Gastroesophageal sphincter (tissue), 4 donors: Measurements from ENCODE around the gene MAP2K6. TPM values are rescaled to one million over a fixed set of nuclear protein-coding genes. Genes with fewer than 3 reads are reported as not detected.

Source experiments
- ATAC-seq: fragments of 150-250 bp; one replicate; pipeline ENCODE4 v1.9.1; 2016; ENCODE audit warnings: mild to moderate bottlenecking, moderate library complexity
- H3K27ac ChIP-seq, 4 donors: fragments of 200-600 bp; sonication (generic) in 3 of 4; 1 replicate in 3 of 4; 2 replicates in 1 of 4; pipeline ENCODE4 v1.5.1; 2016 to 2019
- H3K27me3 ChIP-seq: fragments of 200-600 bp; sonication (generic); one replicate; pipeline ENCODE4 v1.5.1; 2019
- H3K36me3 ChIP-seq, 2 donors: fragments of 200-600 bp; sonication (generic); one replicate each; pipeline ENCODE4 v1.5.1; 2019; ENCODE audit warnings: control low read depth in 1 of 2
- H3K4me1 ChIP-seq, 3 donors: fragments of 200-600 bp; sonication (generic); 1 replicate in 2 of 3; 2 replicates in 1 of 3; pipeline ENCODE4 v1.5.1; 2016 to 2019; ENCODE audit warnings: control low read depth in 2 of 3
- H3K4me3 ChIP-seq, 2 donors: fragments of 200-600 bp; sonication (generic); one replicate each; pipeline ENCODE4 v1.5.1; 2019; ENCODE audit warnings: mild to moderate bottlenecking in 1 of 2, moderate library complexity in 1 of 2
- H3K9me3 ChIP-seq, 3 donors: fragments of 200-600 bp; sonication (generic); one replicate each; pipeline ENCODE4 v1.5.1; 2017 to 2019; ENCODE audit warnings: control low read depth in 2 of 3
- EP300 ChIP-seq: sonication (generic); formaldehyde crosslinking; IDR thresholded peaks from one replicate; pipeline ENCODE4 v1.6.1; 2017; ENCODE audit warnings: antibody characterized with exemption, mild to moderate bottlenecking
- POLR2A ChIP-seq, 2 donors: fragments of 450-650 bp; IDR thresholded peaks; one replicate each; pipeline ENCODE4 v1.6.1; 2017; ENCODE audit warnings: antibody characterized with exemption in 2 of 2, mild to moderate bottlenecking in 2 of 2, moderate library complexity in 1 of 2
- POLR2AphosphoS5 ChIP-seq: sonication (generic); formaldehyde crosslinking; IDR thresholded peaks from one replicate; pipeline ENCODE4 v1.6.1; 2017; ENCODE audit warnings: antibody characterized with exemption
- WGBS, 2 donors: methylation state at CpG; one replicate each; pipeline ENCODE4 v1.1.5; 2018; ENCODE audit warnings: low coverage in 1 of 2; 5-methylcytosine and 5-hydroxymethylcytosine counted together
- total RNA-seq, 4 donors: library from RNA; depleted of rRNA; stranded (reverse); fragments of >200 nt; gene quantifications; one replicate each; pipeline ENCODE4 v1.1.0, GENCODE V29; 2016
- TF ChIP-seq, protein P1 (sequence below), 4 experiments: fragments of 200-600 bp in 2 of 4; fragments of 450-650 bp in 2 of 4; sonication (generic) in 1 of 4; IDR thresholded peaks; one replicate each; pipeline ENCODE4 v1.5.1; 2017 to 2019; ENCODE audit warnings: antibody characterized with exemption in 4 of 4, mild to moderate bottlenecking in 2 of 4, moderate library complexity in 2 of 4

The MAP2K6 gene
- total RNA-seq, 4 donors from 2014 or later: 0.69 to 8.7 (median 2.4) TPM

DNA sequence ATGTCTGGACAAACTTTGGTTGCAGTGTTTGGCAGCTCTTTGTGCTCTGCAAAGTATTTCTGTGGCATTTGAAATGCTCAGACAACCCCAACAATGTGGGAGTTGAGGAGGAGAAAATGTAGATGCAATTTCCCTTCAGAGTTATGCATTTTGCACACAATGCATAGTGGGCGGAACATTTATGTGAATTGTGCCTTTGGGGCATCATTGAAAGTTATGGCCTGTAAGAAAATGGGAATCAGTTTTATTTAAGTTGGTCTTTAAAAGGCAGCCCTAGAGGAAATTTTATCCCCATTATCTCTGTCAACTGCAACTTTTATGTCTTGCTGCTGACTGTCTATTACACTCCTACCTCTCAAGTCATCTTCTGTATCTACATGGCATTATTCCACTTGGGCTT, 176.2 kb downstream of the MAP2K6 start:
- Histone ChIP-seq H3K9me3 (no peaks in the 10 kb centered on the region), H3K36me3 (no peaks in the 10 kb centered on the region), H3K27me3 (no peaks in the 10 kb centered on the region), H3K27ac (no peak overlapping the region), H3K4me3 (no peak overlapping the region), H3K4me1 (no peaks in the 10 kb centered on the region)
- ATAC-seq: no peak
- 89 to 100% methylated on average over 1 of the region's 1 CpG for WGBS, 2 donors
- TF ChIP-seq EP300: no peak
- TF ChIP-seq, protein P1, sequence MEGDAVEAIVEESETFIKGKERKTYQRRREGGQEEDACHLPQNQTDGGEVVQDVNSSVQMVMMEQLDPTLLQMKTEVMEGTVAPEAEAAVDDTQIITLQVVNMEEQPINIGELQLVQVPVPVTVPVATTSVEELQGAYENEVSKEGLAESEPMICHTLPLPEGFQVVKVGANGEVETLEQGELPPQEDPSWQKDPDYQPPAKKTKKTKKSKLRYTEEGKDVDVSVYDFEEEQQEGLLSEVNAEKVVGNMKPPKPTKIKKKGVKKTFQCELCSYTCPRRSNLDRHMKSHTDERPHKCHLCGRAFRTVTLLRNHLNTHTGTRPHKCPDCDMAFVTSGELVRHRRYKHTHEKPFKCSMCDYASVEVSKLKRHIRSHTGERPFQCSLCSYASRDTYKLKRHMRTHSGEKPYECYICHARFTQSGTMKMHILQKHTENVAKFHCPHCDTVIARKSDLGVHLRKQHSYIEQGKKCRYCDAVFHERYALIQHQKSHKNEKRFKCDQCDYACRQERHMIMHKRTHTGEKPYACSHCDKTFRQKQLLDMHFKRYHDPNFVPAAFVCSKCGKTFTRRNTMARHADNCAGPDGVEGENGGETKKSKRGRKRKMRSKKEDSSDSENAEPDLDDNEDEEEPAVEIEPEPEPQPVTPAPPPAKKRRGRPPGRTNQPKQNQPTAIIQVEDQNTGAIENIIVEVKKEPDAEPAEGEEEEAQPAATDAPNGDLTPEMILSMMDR (IDR thresholded peaks at IDR 0.05): no peak

DNA sequence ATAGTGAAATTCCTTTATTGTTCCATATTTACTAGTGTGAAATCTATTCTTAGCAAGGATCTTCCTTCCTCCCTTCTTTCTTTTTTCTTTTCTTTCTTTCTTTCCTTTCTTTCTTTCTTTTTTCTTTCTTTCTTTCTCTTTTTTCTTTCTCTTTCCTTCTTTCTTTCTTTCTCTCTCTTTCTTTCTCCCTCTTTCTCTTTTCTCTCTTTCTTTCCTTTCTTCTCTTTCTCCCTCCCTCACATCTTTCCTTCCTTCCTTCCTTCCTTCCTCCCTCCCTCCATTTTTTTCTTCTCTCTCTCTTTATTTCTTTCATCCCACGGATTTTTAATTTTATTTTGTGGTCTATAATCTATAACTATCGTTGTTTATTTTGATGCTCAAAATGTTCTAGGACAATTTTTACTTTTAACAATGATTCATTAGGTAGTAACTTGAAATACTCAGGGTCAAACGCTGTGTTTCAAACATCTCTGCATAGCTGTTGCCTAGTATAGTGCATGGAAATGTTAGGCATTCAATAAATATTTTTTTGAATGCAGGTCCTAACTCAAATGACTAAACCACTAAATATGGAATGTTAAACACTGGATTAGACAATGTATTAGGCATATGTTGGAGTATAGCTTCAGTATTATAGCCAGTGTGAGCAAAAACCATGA, 178.3 kb downstream of the MAP2K6 start:
- no peak for ATAC-seq
- Histone ChIP-seq H3K4me1 (no peaks in the 10 kb centered on the region), H3K9me3 (no peaks in the 10 kb centered on the region), H3K27ac (no peak overlapping the region), H3K4me3 (no peak overlapping the region), H3K27me3 (no peaks in the 10 kb centered on the region), H3K36me3 (no peaks in the 10 kb centered on the region)
- TF ChIP-seq POLR2A (IDR thresholded peaks at IDR 0.05) (no peak), POLR2AphosphoS5 (no peak), EP300 (no peak)
- TF ChIP-seq, protein P1 (IDR thresholded peaks at IDR 0.05): no peak
- 31 to 35% methylated on average over 3 of the region's 3 CpGs for WGBS, 2 donors

DNA sequence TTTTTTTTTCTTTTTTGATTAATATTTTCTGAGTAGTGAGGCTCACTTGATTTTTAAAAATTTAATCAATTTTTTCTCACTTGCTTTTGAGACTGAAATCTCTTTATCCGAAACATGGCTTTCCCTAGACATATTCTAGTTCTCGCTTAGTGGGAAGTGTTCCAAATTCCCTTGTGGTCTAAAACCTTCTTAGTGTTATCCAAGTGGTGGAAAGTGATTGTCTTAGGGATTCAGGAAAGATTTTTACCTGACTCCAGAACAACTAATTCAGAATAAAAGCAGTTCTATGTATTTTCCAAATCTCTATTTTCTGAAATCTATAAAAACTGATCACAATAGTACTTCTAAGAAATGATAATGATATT, 178.8 kb downstream of the MAP2K6 start:
- Histone ChIP-seq H3K9me3 (no peaks in the 10 kb centered on the region), H3K4me3 (no peak overlapping the region), H3K4me1 (no peaks in the 10 kb centered on the region), H3K36me3 (no peaks in the 10 kb centered on the region), H3K27ac (no peak overlapping the region), H3K27me3 (no peaks in the 10 kb centered on the region)
- no peak for ATAC-seq
- no peak for TF ChIP-seq POLR2A (IDR thresholded peaks at IDR 0.05)
- TF ChIP-seq EP300: no peak
- no peak for TF ChIP-seq POLR2AphosphoS5
- TF ChIP-seq, protein P1 (IDR thresholded peaks at IDR 0.05): no peak
- 96 to 100% methylated on average over 1 to 2 of the region's 2 CpGs for WGBS, 2 donors

DNA sequence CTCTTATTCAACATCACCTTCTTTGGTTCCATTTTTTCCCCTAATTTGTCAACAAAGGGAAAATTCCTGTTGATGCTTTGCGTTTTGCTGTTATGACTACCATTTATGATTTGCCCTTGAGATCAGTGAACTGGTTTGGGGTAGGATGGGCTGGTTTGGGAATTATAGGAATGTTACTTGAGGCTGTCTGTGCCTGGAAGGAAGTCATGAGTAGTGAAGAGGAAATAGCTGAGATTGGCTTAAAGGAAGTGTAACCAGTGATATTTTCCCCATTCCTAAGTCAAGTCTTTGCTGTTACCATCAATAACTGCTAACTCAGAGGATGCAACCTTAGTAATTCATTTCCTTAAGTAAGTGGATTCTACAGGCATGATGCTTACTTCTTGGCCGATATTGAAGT, 179.2 kb downstream of the MAP2K6 start:
- WGBS, 2 donors: 79 to 82% methylated on average over 1 to 2 of the region's 2 CpGs
- Histone ChIP-seq H3K27ac (no peak overlapping the region), H3K36me3 (no peaks in the 10 kb centered on the region), H3K4me1 (no peaks in the 10 kb centered on the region), H3K27me3 (no peaks in the 10 kb centered on the region), H3K4me3 (no peak overlapping the region), H3K9me3 (no peaks in the 10 kb centered on the region)
- ATAC-seq: no peak
- no peak for TF ChIP-seq EP300
- no peak for TF ChIP-seq POLR2A (IDR thresholded peaks at IDR 0.05)
- no peak for TF ChIP-seq POLR2AphosphoS5
- TF ChIP-seq, protein P1 (IDR thresholded peaks at IDR 0.05): no peak

DNA sequence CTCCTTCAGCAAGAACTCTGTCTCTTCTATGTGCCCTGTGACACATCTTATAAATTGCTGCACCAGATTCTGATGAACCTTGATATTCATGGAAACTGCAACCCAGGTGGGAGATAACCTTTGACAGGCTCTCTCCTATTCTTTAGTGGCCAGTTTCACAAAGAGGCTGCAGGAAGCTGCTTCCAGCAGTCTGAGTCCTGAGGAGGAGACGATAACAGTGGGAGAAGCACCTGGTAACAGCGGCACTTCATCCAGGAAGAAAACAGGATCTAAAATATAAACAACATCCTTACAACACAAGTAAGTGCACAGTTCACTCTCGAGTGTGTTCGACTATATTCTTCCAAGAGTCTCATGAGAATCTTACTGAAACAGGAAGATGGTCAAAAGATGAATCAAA, 180.1 kb downstream of the MAP2K6 start:
- no peaks in the 10 kb centered on the region for H3K4me1 ChIP-seq
- 53 to 66% methylated on average over 4 of the region's 4 CpGs for WGBS, 2 donors
- no peak overlapping the region for H3K27ac ChIP-seq
- no peaks in the 10 kb centered on the region for H3K9me3 ChIP-seq
- TF ChIP-seq POLR2A (IDR thresholded peaks at IDR 0.05) (no peak), EP300 (no peak), POLR2AphosphoS5 (no peak)
- TF ChIP-seq, protein P1 (IDR thresholded peaks at IDR 0.05): no peak
- H3K4me3 ChIP-seq: no peak overlapping the region
- ATAC-seq: no peak
- no peaks in the 10 kb centered on the region for H3K36me3 ChIP-seq
- no peaks in the 10 kb centered on the region for H3K27me3 ChIP-seq
